Sigmoid colon (tissue), 7 donors: ENCODE results near the gene AKAP9. TPM values are rescaled to one million over a fixed set of nuclear protein-coding genes. Genes with fewer than 3 reads are reported as not detected.

ENCODE experiments used
- DNase-seq: peaks from one replicate; pipeline ENCODE4 v3.0.0-alpha.2; 2019
- H3K27ac ChIP-seq, 4 donors: fragments of 200-600 bp; sonication (generic); one replicate each; pipeline ENCODE4 v1.5.1; 2016 to 2019; ENCODE audit warnings: mild to moderate bottlenecking in 1 of 4
- H3K27me3 ChIP-seq, 3 donors: fragments of 200-600 bp; sonication (generic); one replicate each; pipeline ENCODE4 v1.5.1; 2019; ENCODE audit warnings: mild to moderate bottlenecking in 1 of 3
- H3K36me3 ChIP-seq, 4 donors: fragments of 200-600 bp; sonication (generic); one replicate each; pipeline ENCODE4 v1.5.1; 2016 to 2019
- H3K4me1 ChIP-seq, 4 donors: fragments of 200-600 bp; sonication (generic); one replicate each; pipeline ENCODE4 v1.5.1; 2017 to 2019
- H3K4me3 ChIP-seq, 4 donors: fragments of 200-600 bp; sonication (generic); one replicate each; pipeline ENCODE4 v1.5.1; 2017 to 2019; ENCODE audit warnings: mild to moderate bottlenecking in 2 of 4, moderate library complexity in 1 of 4
- H3K9me3 ChIP-seq, 4 donors: fragments of 200-600 bp in 3 of 4; sonication (generic) in 3 of 4; one replicate each; pipeline versions ENCODE4 v1.5.1 to v1.6.1; 2013 to 2019
- CTCF ChIP-seq, 4 experiments: fragments of 450-650 bp in 3 of 4; fragments of 200-600 bp in 1 of 4; IDR thresholded peaks; one replicate each; pipeline ENCODE4 v1.5.1; 2016 to 2019; ENCODE audit warnings: antibody characterized with exemption in 4 of 4, mild to moderate bottlenecking in 3 of 4, moderate library complexity in 2 of 4
- EP300 ChIP-seq, 4 donors: sonication (generic); formaldehyde crosslinking; IDR thresholded peaks; one replicate each; pipeline ENCODE4 v1.6.1; 2017; ENCODE audit warnings: antibody characterized with exemption in 4 of 4
- POLR2A ChIP-seq, 2 donors: fragments of 450-650 bp; IDR thresholded peaks; one replicate each; pipeline ENCODE4 v1.6.1; 2016; ENCODE audit warnings: antibody characterized with exemption in 2 of 2, mild to moderate bottlenecking in 2 of 2, moderate library complexity in 2 of 2
- POLR2AphosphoS5 ChIP-seq, 4 donors: sonication (generic); formaldehyde crosslinking; IDR thresholded peaks; one replicate each; pipeline ENCODE4 v1.6.1; 2017; ENCODE audit warnings: antibody characterized with exemption in 4 of 4
- WGBS, 2 donors: extraction: QIAGEN DNeasy Blood & Tissue Kit; methylation state at CpG; one replicate each; pipeline ENCODE4 v1.1.7; 2013; 5-methylcytosine and 5-hydroxymethylcytosine counted together
- intact Hi-C: fragments of 100-400 bp; cut with DNase I; formaldehyde crosslinking; loops from one replicate; pipeline ENCODE4 v1.15.1; 2023
- polyA plus RNA-seq, 3 donors: library from polyadenylated mRNA; stranded (reverse); fragments of 200-250 nt; gene quantifications; one replicate each; pipeline ENCODE4 v1.2.3, GENCODE V29; 2013
- total RNA-seq, 4 donors: library from RNA; depleted of rRNA; stranded (reverse); fragments of >200 nt; gene quantifications; one replicate each; pipeline ENCODE4 v1.1.0, GENCODE V29; 2016
- donor health status: healthy with polysubstance abuse.
- donor health status: Bipolar disorder and iron deficiency.
- donor health status: healthy.

Gene AKAP9
- total and polyA plus RNA-seq, 7 donors = 34.0 to 90.9 (median 59.9) TPM

GRCh38 chr7:92119213-92119759 is 178.6 kb downstream of the AKAP9 start:
- no peaks in the 10 kb centered on the region for H3K4me1 ChIP-seq
- no peaks in the 10 kb centered on the region for H3K27me3 ChIP-seq
- no peak for DNase-seq
- no peak overlapping the region for H3K27ac ChIP-seq
- no peak overlapping the region for H3K4me3 ChIP-seq
- intact Hi-C loops = no loop called here
- no peak for TF ChIP-seq POLR2AphosphoS5 (IDR thresholded peaks at IDR 0.05)
- no peak for TF ChIP-seq POLR2A (IDR thresholded peaks at IDR 0.05)
- TF ChIP-seq EP300 (IDR thresholded peaks at IDR 0.05) = no peak
- no peak for TF ChIP-seq CTCF (IDR thresholded peaks at IDR 0.05)
- peaks cover 0 to 68% (median 27%) of the 10 kb centered on the region in 4 donors for H3K36me3 ChIP-seq
- H3K9me3 ChIP-seq = no peaks in the 10 kb centered on the region
- WGBS, 2 donors = 85 to 97% methylated on average over 1 of the region's 1 CpG

DNA sequence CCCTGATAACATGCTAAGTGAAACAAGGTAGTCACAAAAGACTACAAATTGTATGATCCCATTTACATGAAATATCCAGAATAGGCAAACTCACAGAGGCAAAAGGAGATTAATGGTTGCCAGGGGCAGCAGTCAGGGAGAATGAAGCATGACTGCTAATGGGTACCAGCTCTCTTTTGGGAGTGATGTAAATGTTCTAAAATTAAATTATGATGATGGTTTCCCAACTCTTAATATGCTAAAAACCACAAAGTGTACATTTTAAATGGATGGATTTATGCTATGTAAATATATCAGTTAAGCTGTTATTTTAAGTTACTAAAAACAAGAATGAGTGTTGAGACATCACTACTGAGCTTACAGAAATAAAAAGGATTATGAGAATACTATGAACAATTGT is 181.0 kb downstream of the AKAP9 start:
- H3K27ac ChIP-seq = no peak overlapping the region
- H3K36me3 ChIP-seq = peaks cover 4 to 69% (median 23%) of the 10 kb centered on the region in 4 donors
- no peaks in the 10 kb centered on the region for H3K4me1 ChIP-seq
- intact Hi-C loops = no loop called here
- no peaks in the 10 kb centered on the region for H3K9me3 ChIP-seq
- no peak for DNase-seq
- no peak for TF ChIP-seq CTCF (IDR thresholded peaks at IDR 0.05)
- no peak for TF ChIP-seq POLR2A (IDR thresholded peaks at IDR 0.05)
- no peak for TF ChIP-seq POLR2AphosphoS5 (IDR thresholded peaks at IDR 0.05)
- TF ChIP-seq EP300 (IDR thresholded peaks at IDR 0.05) = no peak
- H3K4me3 ChIP-seq = no peak overlapping the region
- no peaks in the 10 kb centered on the region for H3K27me3 ChIP-seq

- intact Hi-C loops = loop anchor here (5.0 to 10.0 kb wide), 4 partner anchors 114 to 396 kb away; partner anchors contain the start of genes ANKIB1, GATAD1, KRIT1 and MTERF1
- peaks cover 4 to 45% (median 7%) of the 10 kb centered on the region in 4 donors for H3K36me3 ChIP-seq
- no peak overlapping the region for H3K27ac ChIP-seq
- no peak overlapping the region for H3K4me3 ChIP-seq
- WGBS, 2 donors = 91 to 93% methylated on average over 5 of the region's 5 CpGs
- TF ChIP-seq CTCF (IDR thresholded peaks at IDR 0.05) (no peak), POLR2AphosphoS5 (IDR thresholded peaks at IDR 0.05) (no peak), POLR2A (IDR thresholded peaks at IDR 0.05) (no peak), EP300 (IDR thresholded peaks at IDR 0.05) (no peak)
- H3K27me3 ChIP-seq = no peaks in the 10 kb centered on the region
- DNase-seq = no peak
- H3K9me3 ChIP-seq = no peaks in the 10 kb centered on the region
- H3K4me1 ChIP-seq = peaks cover 0 to 21% (median 10%) of the 10 kb centered on the region in 4 donors
Observed at GRCh38 chr7:92131093-92131492, 190.4 kb downstream of the AKAP9 start.

DNA sequence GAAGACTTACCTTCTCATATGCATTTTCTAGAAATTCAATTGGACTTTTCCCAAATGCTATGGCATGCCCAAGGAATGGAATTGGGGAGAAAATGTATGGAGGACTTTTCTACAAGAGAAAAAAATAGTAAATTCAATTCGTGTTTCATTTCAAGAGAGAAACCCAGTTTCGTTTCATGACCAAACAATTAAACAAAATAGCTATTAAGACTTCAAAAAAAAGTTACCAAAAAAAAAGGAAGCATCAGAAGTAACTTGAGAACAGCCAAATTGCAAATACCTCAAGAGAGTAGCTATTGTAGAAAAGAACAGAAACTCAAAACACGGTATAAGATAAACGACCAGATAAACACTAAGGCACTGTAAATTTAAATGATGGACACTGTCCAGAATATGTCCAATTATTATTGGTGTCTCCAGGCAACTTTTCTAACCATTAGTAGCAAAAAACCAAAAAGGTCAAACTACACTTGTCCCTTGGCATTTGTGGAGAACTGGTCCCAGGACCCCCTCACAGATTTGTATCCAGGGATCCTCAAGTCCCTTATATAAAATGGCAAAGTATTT is 191.2 kb downstream of the AKAP9 start:
- Histone ChIP-seq H3K27ac (no peak overlapping the region), H3K4me3 (no peak overlapping the region), H3K4me1 (peaks cover 0 to 21% (median 10%) of the 10 kb centered on the region in 4 donors), H3K9me3 (no peaks in the 10 kb centered on the region), H3K27me3 (no peaks in the 10 kb centered on the region), H3K36me3 (peaks cover 0 to 37% (median 7%) of the 10 kb centered on the region in 4 donors)
- intact Hi-C loops = loop anchor here (5.0 to 10.0 kb wide), 4 partner anchors 113 to 395 kb away; partner anchors contain the start of genes ANKIB1, GATAD1, KRIT1 and MTERF1
- TF ChIP-seq CTCF (IDR thresholded peaks at IDR 0.05) (no peak), POLR2A (IDR thresholded peaks at IDR 0.05) (no peak), EP300 (IDR thresholded peaks at IDR 0.05) (no peak), POLR2AphosphoS5 (IDR thresholded peaks at IDR 0.05) (no peak)
- DNase-seq = no peak
- WGBS, 2 donors = 63 to 77% methylated on average over 4 of the region's 4 CpGs
